ENCODE data around the gene OSBPL5. TPM values are rescaled to one million over a fixed set of nuclear protein-coding genes. Genes with fewer than 3 reads are reported as not detected.

OSBPL5 gene
- total and polyA plus RNA-seq, 10 donors = 5.1 to 91.2 (median 51.0) TPM

DNA sequence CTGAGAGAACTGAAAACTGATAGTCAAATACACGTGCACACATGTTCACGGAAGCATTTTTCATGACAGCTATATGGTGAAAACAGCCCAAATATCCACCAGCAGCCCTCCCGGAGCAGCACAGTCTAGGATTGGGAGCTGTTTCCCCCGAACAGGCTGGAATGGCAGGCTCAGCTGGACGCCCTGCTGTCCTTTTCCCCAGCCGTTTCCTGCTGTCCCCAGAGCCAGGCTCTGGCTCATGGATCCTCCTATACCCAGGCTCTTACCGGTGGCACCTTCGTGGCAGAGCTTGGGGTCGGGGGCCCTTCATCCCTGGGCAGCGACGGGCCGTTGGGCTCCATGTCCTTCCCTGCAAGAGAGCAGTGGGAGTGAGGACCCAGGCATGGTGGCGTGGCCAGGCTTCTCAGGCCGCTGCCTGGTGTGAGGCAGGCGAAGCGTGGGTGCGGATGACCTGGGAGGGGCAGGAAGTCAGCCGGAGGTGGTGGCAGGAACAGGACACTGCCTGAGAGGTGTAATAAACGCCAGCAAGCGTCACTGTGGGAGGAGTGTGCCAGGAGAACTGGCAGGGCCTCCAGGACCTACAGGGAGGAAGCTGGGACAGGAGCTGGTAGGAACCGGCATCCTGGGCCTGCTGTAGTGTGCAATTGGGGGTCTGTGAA, 38.8 kb downstream of the OSBPL5 start:
- peak; percentile 88 for DNase-seq
- TF ChIP-seq POLR2A (IDR thresholded peaks at IDR 0.05) = no peak
- peak; percentile 81 to 87 (median 83) for TF ChIP-seq POLR2AphosphoS5 (IDR thresholded peaks at IDR 0.05)
- H3K27ac ChIP-seq = peak overlapping the region in 7 of 8 donors; percentile 32 to 83 (median 70)
- peaks cover 11 to 76% (median 46%) of the 10 kb centered on the region in 6 donors for H3K4me1 ChIP-seq
- H3K27me3 ChIP-seq (replicated peaks in 1 of 7) = no peaks in the 10 kb centered on the region
- H3K36me3 ChIP-seq = peaks cover 0 to 64% (median 10%) of the 10 kb centered on the region in 6 donors
- no peaks in the 10 kb centered on the region for H3K9me3 ChIP-seq
- intact Hi-C loops (cut with DNase I; ENCODE audit: low total_unique reads) = no loop called here
- peak overlapping the region in 3 of 8 donors; percentile 9 to 43 (median 11) for H3K4me3 ChIP-seq
- 58 to 79% (median 62%) methylated on average over 21 of the region's 21 CpGs for WGBS, 5 donors

GRCh38 chr11:3124821-3125220, 40.3 kb downstream of the OSBPL5 start:
- Histone ChIP-seq H3K4me1 (peaks cover 11 to 76% (median 46%) of the 10 kb centered on the region in 6 donors), H3K27me3 (replicated peaks in 1 of 7) (no peaks in the 10 kb centered on the region), H3K9me3 (no peaks in the 10 kb centered on the region), H3K36me3 (peaks cover 0 to 79% (median 14%) of the 10 kb centered on the region in 6 donors), H3K4me3 (no peak overlapping the region), H3K27ac (peak overlapping the region in 1 of 8 donors; percentile 26)
- intact Hi-C loops (cut with DNase I; ENCODE audit: low total_unique reads) = no loop called here
- DNase-seq = peak; percentile 63
- WGBS, 5 donors = 61 to 84% (median 76%) methylated on average over 3 of the region's 3 CpGs
- TF ChIP-seq POLR2A (IDR thresholded peaks at IDR 0.05) (no peak), CTCF (IDR thresholded peaks at IDR 0.05 in 8 of 11, conservative IDR thresholded peaks at IDR 0.05 in 3 of 11) (no peak), POLR2AphosphoS5 (IDR thresholded peaks at IDR 0.05) (no peak)

- TF ChIP-seq POLR2A (IDR thresholded peaks at IDR 0.05) (no peak), CTCF (IDR thresholded peaks at IDR 0.05 in 8 of 11, conservative IDR thresholded peaks at IDR 0.05 in 3 of 11) (no peak), POLR2AphosphoS5 (IDR thresholded peaks at IDR 0.05) (peak in 2 of 3 donors; percentile 38 to 59)
- Histone ChIP-seq H3K36me3 (peaks cover 0 to 86% (median 21%) of the 10 kb centered on the region in 6 donors), H3K27ac (peak overlapping the region in 2 of 8 donors; percentile 13 to 26), H3K4me1 (peaks cover 11 to 72% (median 46%) of the 10 kb centered on the region in 6 donors), H3K4me3 (no peak overlapping the region), H3K27me3 (replicated peaks in 1 of 7) (no peaks in the 10 kb centered on the region), H3K9me3 (no peaks in the 10 kb centered on the region)
- DNase-seq = peak; percentile 71
- 69 to 83% (median 72%) methylated on average over 18 to 19 of the region's 19 CpGs for WGBS, 5 donors
- intact Hi-C loops (cut with DNase I; ENCODE audit: low total_unique reads) = no loop called here
Observed at GRCh38 chr11:3123761-3124733, 41.1 kb downstream of the OSBPL5 start.

- Histone ChIP-seq H3K9me3 (no peaks in the 10 kb centered on the region), H3K27ac (no peak overlapping the region), H3K4me3 (no peak overlapping the region), H3K36me3 (peaks cover 0 to 86% (median 22%) of the 10 kb centered on the region in 6 donors), H3K27me3 (replicated peaks in 1 of 7) (no peaks in the 10 kb centered on the region), H3K4me1 (peaks cover 11 to 65% (median 46%) of the 10 kb centered on the region in 6 donors)
- intact Hi-C loops (cut with DNase I; ENCODE audit: low total_unique reads) = no loop called here
- peak in 1 of 3 donors; percentile 28 for TF ChIP-seq POLR2AphosphoS5 (IDR thresholded peaks at IDR 0.05)
- TF ChIP-seq POLR2A (IDR thresholded peaks at IDR 0.05) = no peak
- TF ChIP-seq CTCF (IDR thresholded peaks at IDR 0.05 in 8 of 11, conservative IDR thresholded peaks at IDR 0.05 in 3 of 11) = no peak
- 74 to 89% (median 77%) methylated on average over 17 to 19 of the region's 19 CpGs for WGBS, 5 donors
- DNase-seq = peak; percentile 72
Observed at GRCh38 chr11:3123305-3123704, 41.8 kb downstream of the OSBPL5 start.
